ENCODE measurements around the gene NT5DC2.
A peak's percentile ranks its signal among the peaks of the same experiment; 100 is the strongest.

The NT5DC2 gene

GRCh38 chr3:52481819-52482521 is 51.7 kb downstream of the NT5DC2 start:
- TF ChIP-seq, protein P1, sequence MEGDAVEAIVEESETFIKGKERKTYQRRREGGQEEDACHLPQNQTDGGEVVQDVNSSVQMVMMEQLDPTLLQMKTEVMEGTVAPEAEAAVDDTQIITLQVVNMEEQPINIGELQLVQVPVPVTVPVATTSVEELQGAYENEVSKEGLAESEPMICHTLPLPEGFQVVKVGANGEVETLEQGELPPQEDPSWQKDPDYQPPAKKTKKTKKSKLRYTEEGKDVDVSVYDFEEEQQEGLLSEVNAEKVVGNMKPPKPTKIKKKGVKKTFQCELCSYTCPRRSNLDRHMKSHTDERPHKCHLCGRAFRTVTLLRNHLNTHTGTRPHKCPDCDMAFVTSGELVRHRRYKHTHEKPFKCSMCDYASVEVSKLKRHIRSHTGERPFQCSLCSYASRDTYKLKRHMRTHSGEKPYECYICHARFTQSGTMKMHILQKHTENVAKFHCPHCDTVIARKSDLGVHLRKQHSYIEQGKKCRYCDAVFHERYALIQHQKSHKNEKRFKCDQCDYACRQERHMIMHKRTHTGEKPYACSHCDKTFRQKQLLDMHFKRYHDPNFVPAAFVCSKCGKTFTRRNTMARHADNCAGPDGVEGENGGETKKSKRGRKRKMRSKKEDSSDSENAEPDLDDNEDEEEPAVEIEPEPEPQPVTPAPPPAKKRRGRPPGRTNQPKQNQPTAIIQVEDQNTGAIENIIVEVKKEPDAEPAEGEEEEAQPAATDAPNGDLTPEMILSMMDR (IDR thresholded peaks at IDR 0.05; ENCODE audit: low read depth, low read length), result peak; percentile 58
- TF ChIP-seq EZH2phosphoT487 (IDR thresholded peaks at IDR 0.05; ENCODE audit: low read depth), result no peak
- Histone ChIP-seq H3K9me3 (ENCODE audit: insufficient read depth, low read length) (no peaks in the 10 kb centered on the region), H3K4me2 (ENCODE audit: low read length) (no peak overlapping the region), H3K27me3 (ENCODE audit: low read depth, low read length) (no peaks in the 10 kb centered on the region), H3K27ac (ENCODE audit: low read length) (no peak overlapping the region), H3K9ac (ENCODE audit: low read length) (no peak overlapping the region), H3K79me2 (ENCODE audit: low read length) (no peaks in the 10 kb centered on the region), H2AFZ (ENCODE audit: low read depth, low read length) (no peak overlapping the region), H3K36me3 (replicated peaks; ENCODE audit: low read depth, low read length) (peaks cover 48% of the 10 kb centered on the region), H3K4me1 (ENCODE audit: low read length) (no peaks in the 10 kb centered on the region), H4K20me1 (ENCODE audit: insufficient read depth, low read length) (no peaks in the 10 kb centered on the region), H3K4me3 (ENCODE audit: low read length) (no peak overlapping the region)

DNA sequence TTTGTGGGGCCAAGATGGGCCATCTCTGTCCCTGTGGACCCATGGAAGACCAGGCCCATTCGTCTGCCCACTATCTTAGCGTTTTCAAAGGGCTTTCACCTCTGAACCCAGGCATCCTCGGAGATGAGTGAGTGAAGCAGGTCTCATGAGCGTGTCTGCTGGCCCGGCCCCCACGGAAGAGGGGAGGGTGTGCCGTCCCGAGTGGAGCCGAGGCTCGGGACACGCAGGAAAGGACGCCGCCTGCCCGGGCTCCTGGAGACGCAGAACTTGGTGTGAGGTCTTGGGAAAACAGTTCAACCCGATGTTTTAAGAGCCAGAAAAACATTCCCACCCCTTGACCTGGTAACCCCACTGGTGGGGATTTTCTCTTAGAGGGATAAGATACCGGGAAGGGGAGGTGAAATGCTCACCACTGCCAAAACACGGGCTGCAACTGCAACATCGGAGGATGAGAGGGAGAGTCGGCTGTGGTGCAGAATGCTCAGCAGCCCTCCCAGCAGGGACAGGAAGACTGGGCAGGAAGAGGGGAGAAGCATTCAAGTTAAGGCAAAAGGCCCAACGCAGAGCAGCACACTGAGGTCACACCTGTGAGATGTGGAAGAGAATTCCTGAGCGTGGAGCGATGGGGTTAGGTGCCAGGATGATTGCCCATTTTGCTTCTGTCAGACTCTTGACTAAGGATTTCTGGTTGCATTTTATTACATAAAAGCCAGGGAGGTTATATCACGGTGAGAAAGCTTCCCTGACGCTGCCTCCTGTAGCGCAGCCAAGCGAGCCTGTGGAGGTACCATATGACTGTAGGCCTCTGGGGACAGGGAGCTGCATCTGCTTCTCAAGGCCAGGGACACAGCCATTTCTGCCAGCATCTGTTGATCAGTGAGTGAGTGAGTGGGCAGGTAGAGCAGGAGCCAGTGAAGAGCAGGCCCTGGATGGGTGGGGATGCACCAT is 52.6 kb downstream of the NT5DC2 start:
- no peaks in the 10 kb centered on the region for H3K79me2 ChIP-seq (ENCODE audit: low read length)
- H3K9me3 ChIP-seq (ENCODE audit: insufficient read depth, low read length), result no peaks in the 10 kb centered on the region
- no peak overlapping the region for H2AFZ ChIP-seq (ENCODE audit: low read depth, low read length)
- H3K4me1 ChIP-seq (ENCODE audit: low read length), result no peaks in the 10 kb centered on the region
- no peaks in the 10 kb centered on the region for H3K27me3 ChIP-seq (ENCODE audit: low read depth, low read length)
- no peak overlapping the region for H3K4me3 ChIP-seq (ENCODE audit: low read length)
- no peak overlapping the region for H3K9ac ChIP-seq (ENCODE audit: low read length)
- TF ChIP-seq EZH2phosphoT487 (IDR thresholded peaks at IDR 0.05; ENCODE audit: low read depth), result no peak
- TF ChIP-seq, protein P1 (IDR thresholded peaks at IDR 0.05; ENCODE audit: low read depth, low read length), result no peak
- H4K20me1 ChIP-seq (ENCODE audit: insufficient read depth, low read length), result no peaks in the 10 kb centered on the region
- H3K36me3 ChIP-seq (replicated peaks; ENCODE audit: low read depth, low read length), result peaks cover 49% of the 10 kb centered on the region
- no peak overlapping the region for H3K27ac ChIP-seq (ENCODE audit: low read length)
- no peak overlapping the region for H3K4me2 ChIP-seq (ENCODE audit: low read length)

DNA sequence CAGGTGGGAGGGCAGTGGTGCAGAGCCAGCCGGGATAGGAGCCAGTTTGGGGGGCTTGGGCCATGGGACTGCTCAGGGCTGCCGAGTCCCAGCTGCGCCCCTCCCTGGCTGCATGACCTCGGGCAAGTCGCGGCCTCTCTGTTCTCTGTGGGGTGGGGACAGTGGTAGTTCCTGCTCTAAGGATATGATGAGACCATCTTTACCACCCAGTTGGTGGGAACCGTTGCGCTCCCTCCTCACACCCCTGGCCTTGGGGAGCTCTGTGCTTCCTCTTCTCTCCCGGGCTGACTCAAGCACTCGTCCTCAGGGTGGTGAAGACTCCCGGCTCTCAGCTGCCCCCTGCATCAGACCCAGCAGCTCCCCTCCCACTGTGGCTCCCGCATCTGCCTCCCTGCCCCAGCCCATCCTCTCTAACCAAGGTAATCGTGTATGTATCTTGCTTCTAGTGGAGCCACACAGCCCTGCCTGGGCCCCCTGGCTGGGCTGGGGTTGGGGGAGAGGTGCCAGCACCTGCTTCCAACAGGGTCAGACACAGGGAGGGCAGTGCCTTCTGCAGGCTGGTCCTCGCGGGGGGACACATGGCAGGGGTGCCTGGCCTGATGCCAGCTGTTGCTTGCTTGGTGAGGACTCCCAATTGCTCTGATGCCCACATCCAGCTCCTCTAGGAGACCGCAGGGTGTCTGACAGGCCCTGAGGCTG is 53.6 kb downstream of the NT5DC2 start:
- no peak overlapping the region for H3K4me2 ChIP-seq (ENCODE audit: low read length)
- H3K27me3 ChIP-seq (ENCODE audit: low read depth, low read length), result no peaks in the 10 kb centered on the region
- H3K9me3 ChIP-seq (ENCODE audit: insufficient read depth, low read length), result no peaks in the 10 kb centered on the region
- no peak overlapping the region for H3K4me3 ChIP-seq (ENCODE audit: low read length)
- H3K9ac ChIP-seq (ENCODE audit: low read length), result no peak overlapping the region
- no peaks in the 10 kb centered on the region for H3K4me1 ChIP-seq (ENCODE audit: low read length)
- H3K79me2 ChIP-seq (ENCODE audit: low read length), result no peaks in the 10 kb centered on the region
- H2AFZ ChIP-seq (ENCODE audit: low read depth, low read length), result no peak overlapping the region
- H4K20me1 ChIP-seq (ENCODE audit: insufficient read depth, low read length), result no peaks in the 10 kb centered on the region
- TF ChIP-seq, protein P1 (IDR thresholded peaks at IDR 0.05; ENCODE audit: low read depth, low read length), result no peak
- H3K36me3 ChIP-seq (replicated peaks; ENCODE audit: low read depth, low read length), result peaks cover 51% of the 10 kb centered on the region
- H3K27ac ChIP-seq (ENCODE audit: low read length), result no peak overlapping the region

All from OCI-LY3 (cell line).